Suprapubic skin (tissue), 4 donors: Measurements from ENCODE around the gene PREX1.

Experiments used
- EP300 ChIP-seq: sonication (generic); formaldehyde crosslinking; IDR thresholded peaks from one replicate; pipeline ENCODE4 v1.6.1; 2017; ENCODE audit warnings: antibody characterized with exemption
- POLR2A ChIP-seq, 2 donors: fragments of 450-650 bp; IDR thresholded peaks; one replicate each; pipeline ENCODE4 v1.6.1; 2017; ENCODE audit warnings: antibody characterized with exemption in 2 of 2, mild to moderate bottlenecking in 2 of 2, moderate library complexity in 2 of 2
- POLR2AphosphoS5 ChIP-seq, 3 donors: sonication (generic); formaldehyde crosslinking; IDR thresholded peaks; one replicate each; pipeline ENCODE4 v1.6.1; 2017; ENCODE audit warnings: antibody characterized with exemption in 3 of 3
- TF ChIP-seq, protein P1 (sequence below), 2 donors: fragments of 200-600 bp in 1 of 2; fragments of 450-650 bp in 1 of 2; sonication (generic) in 1 of 2; IDR thresholded peaks; one replicate each; pipeline ENCODE4 v1.5.1; 2016 to 2019; ENCODE audit warnings: antibody characterized with exemption in 2 of 2, mild to moderate bottlenecking in 1 of 2, moderate library complexity in 1 of 2

DNA sequence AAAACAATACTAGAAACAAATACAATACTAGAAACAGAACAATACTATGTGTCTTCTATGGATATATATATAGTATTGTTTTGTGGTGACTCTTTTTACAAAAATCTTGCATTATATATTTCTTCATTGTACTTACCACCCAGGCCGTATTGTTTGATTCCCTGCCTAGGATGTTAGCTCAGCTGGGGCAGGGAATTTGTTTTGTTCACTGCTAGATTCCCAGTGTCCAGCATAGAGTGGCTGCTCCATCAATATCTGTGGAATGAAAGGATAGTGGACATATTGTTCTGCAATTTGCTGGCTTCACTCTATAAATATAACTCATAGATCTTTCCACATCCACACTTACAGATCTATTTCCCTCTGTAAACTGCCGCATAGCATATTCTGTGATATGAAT, 21.5 kb upstream of the PREX1 start:
- TF ChIP-seq, protein P1, sequence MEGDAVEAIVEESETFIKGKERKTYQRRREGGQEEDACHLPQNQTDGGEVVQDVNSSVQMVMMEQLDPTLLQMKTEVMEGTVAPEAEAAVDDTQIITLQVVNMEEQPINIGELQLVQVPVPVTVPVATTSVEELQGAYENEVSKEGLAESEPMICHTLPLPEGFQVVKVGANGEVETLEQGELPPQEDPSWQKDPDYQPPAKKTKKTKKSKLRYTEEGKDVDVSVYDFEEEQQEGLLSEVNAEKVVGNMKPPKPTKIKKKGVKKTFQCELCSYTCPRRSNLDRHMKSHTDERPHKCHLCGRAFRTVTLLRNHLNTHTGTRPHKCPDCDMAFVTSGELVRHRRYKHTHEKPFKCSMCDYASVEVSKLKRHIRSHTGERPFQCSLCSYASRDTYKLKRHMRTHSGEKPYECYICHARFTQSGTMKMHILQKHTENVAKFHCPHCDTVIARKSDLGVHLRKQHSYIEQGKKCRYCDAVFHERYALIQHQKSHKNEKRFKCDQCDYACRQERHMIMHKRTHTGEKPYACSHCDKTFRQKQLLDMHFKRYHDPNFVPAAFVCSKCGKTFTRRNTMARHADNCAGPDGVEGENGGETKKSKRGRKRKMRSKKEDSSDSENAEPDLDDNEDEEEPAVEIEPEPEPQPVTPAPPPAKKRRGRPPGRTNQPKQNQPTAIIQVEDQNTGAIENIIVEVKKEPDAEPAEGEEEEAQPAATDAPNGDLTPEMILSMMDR (IDR thresholded peaks at IDR 0.05): no peak
- TF ChIP-seq POLR2A (IDR thresholded peaks at IDR 0.05) (no peak), POLR2AphosphoS5 (IDR thresholded peaks at IDR 0.05) (no peak), EP300 (no peak)
